Activated CD8-positive, alpha-beta memory T cell treated with anti-CD3 and anti-CD28 coated beads for 48 hours (primary cell): Measurements from ENCODE around the gene TLCD1.
A peak's percentile ranks its signal among the peaks of the same experiment; 100 is the strongest.

Experiments used
- DNase-seq, 3 experiments: peaks; one replicate each; pipeline ENCODE4 v3.0.0-alpha.2; 2020; ENCODE audit warnings: low read depth in 2 of 3, low spot score in 2 of 3

The TLCD1 gene, protein sequence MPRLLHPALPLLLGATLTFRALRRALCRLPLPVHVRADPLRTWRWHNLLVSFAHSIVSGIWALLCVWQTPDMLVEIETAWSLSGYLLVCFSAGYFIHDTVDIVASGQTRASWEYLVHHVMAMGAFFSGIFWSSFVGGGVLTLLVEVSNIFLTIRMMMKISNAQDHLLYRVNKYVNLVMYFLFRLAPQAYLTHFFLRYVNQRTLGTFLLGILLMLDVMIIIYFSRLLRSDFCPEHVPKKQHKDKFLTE

DNA sequence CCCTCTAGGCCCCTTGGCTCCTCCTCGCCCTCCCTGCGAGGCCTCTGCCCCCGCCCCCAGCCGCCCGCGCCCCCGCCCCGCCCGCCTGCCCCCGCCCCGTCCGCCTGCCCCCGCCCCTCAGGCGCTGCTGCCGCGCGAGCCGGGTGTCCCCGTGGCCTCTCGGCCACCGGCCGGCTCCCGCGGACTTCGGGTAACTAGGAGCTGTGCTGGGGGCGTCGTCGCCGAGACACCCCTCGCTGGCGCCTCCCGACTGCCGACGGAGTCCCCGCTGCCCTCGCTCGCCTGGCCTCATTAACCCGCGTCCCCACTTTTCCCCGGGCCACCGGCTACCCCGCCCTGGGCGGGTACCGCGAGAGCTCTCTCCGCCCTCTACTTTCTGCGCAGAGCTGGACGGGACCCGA lies at the start of gene TLCD1:
Gene TLCD1, minus strand, starts transcription at position 8 of the 401 bp plus-strand sequence. CDS start 136 bp downstream, outside the sequence.
- DNase-seq: peak in 1 of 3 experiments; percentile 63

DNA sequence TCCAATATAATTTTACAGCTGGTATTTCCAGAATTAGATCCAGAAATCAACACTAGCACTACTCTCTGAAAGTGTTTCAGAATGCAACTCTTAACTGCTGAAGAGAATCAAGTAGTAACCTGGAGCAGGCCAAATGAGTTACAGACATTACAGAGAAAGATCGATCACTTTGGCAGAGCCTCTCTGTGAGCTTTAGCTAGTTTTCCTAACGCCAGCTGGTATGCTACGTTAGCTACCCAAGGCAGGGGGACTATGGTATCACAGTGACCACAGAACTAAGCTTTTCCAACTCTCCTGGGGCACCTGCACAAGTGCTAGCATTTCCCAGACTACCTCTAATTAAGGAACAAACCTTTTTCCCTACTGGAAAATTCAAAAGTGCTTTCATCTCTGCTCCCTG lies 48.2 kb upstream of the TLCD1 start:
- no peak for DNase-seq

DNA sequence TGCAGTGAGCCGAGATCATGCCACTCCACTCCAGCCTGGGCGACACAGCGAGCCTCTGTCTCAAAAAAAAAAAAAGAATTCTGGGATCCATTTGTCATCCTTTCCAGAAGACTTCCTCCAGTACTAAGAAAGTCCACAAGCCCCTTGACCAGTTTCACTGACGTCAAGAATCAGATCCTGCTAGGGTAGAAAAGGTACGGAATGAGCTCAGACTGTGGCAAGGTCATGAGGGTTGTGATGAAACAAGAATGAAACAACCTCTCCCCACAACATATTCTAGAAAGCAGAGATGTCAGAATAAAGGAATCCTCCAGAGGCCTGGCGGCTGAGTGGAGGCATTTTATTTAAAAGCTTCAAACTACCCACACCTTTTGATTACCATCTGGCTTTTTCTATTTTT lies 47.7 kb upstream of the TLCD1 start:
- DNase-seq: no peak

DNA sequence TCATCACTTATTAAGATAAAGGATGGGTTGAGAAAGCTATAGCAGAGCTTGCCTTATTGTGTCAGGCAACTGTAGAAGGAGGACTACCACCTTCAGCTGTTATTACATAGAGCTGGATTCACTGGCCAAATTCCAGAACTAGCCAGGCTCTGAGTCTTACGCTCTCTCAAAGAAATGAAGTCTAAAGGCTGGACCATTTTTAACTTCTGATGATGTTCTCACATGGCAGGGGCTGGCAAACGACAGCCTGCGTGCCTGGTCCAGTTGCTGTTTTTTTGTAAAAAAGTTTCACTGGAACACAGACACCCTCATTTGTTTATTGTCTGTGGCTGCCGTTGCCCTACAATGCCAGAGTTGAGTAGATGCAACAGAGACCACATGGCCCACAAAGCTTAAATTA lies 39.0 kb upstream of the TLCD1 start:
- no peak for DNase-seq

DNA sequence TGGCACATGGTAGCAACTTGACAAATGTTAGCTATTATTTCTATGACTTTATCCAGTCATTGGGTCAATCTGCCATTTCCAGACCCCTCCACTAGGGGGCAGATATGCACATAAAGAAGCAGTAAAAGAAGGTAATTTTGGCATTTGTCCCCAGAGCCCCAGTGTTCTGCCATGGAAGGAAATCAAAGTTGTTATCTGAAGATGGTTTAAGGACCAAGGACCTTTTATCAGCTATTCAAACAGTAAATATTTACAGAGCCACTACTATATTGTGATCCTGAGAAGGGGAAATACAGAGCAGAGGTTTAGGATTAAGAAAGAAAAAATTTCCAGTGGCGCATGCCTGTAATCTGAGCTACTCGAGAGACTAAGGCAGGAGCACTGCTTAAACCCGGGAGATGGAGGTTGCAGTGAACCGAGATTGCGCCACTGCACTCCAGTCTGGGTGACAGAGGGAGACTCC lies 37.8 kb upstream of the TLCD1 start:
- peak in 1 of 3 experiments; percentile 57 for DNase-seq

DNA sequence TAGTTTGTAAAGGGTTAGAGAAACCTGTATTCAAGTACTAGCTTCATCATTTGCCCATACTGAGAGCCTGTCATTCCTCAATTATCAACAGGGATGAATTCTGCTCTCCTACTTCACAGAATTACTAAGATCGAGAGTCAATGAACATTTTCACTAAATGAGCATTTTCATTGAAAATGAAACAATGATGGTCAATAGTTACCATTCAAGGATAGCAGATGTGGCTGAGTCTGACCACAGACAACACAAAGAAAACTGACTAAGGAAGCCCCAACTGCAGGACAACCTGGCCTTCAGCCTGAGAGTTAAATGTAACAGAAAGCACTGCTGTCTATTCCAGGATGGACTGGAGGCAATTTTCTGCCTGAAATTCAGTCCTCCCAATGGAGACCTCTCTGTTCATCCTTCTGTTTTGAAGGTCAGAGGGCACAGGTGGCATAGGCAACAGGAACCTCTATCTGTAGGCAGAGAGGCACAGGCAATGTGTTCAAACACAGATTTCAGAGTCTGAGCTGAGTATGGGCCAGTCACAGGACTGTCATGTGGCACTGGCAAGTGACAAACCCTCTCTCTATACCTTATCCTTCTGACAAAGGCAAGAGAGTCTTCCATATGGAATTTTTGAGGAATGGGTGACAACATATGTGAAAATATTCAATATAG lies 37.2 kb upstream of the TLCD1 start:
- no peak for DNase-seq

DNA sequence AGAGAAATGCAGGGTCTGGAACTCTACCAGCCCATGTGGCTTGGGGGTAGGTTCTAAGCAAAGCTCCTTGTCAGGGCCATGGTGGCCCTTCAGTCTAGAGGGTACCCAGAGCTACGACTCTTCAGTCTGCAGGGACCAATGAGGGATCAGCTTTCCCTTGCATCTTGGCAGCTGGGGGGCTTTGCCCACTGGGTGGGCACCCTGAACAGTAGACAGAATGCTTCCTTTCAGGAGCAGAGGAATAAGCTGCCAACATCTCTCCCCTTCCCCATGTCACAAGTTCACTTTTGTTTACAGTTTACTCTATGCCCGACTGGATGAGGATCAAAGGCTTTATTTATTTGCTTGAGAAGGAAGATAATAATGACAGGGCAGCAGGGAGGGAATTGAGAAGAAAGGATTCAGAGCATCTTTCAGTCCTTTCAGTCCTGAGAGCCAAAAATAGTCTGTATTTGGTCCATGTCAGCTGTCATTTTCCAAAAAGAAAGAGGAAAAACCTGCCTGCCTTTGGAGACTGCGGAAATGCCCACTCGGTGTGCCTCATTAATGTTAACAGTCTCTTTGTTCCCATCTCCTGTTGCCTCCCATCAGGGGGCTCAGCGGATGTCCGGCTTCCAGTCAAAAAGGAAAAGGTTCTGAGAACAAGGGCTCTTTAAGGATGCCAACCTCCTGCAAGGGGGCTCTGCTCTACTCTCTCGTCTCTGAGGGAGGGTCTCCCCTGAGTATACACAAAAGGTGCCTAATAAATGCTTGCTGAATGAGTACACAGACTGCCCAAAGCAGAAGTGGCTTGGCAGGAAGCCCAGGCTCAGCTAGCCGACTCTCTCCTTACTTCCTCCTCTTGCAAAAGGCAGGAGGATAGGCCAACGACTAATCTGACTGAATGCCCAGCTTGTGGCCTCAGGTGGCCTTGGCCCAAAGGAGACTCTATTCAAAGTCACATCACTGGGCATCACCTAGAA lies 34.8 kb upstream of the TLCD1 start:
- no peak for DNase-seq

DNA sequence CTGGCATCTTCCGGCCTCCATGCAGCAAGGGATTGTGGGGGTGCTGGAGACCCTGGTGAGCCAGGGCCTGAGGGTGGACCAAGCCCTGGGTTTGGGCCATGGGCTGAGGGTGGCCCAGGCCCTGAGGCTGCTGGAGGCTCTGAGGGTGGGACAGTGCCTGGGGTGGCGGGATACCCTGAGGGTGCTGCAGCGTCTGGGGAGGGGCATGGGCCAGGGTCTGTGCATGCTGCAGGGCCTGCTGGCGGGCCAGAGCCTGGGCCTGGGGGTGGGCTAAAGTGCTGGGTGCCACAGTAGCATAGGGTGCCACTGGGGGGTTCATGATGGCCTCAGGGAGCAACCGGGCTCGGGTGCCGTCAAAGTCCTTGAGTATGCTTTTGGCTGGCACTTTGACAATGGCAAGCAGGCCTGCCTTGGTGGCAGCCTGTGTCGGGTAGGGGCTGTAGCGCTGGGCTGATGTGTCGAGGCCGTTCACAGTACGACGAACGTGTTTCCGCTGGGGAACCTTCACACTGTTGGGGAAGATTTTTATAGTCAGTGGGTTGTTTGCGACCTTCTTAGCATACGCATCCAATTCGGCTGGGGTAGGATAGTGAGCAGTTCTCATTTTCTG lies 33.3 kb upstream of the TLCD1 start:
- no peak for DNase-seq

DNA sequence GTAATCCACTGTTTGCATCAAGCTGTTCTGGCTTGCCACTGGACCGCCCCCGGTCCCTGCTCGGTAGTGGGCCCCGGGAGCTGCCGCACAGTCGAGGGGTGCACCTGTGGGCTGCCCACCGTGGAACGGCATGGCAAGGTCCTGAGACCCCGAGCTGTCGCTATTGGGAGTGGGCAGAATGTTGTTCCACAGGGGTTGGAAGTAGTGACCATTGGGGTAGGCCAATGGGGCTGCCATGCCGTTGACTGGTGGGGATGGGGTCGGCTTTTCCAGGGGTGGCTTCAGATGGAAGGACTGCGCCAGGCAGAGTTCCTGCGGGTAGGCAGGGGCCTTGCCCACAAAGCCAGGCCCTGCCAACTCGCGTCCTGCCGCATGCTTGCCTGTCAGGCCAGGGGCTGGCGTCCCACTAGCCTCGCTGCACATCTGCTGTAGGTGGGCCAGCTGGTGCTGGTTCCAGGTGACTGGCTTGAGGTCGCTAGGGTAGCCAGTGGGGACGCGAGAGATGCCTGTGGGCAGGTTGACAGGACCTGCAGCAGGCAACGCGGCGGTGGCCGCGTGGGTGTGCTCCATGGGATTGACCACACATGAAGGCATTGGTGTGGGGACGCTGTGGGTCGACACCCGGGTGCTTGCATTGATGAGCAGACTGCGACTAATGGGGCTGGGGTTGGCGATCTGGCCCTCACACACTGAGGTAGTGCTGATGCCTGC lies 32.5 kb upstream of the TLCD1 start:
- no peak for DNase-seq

DNA sequence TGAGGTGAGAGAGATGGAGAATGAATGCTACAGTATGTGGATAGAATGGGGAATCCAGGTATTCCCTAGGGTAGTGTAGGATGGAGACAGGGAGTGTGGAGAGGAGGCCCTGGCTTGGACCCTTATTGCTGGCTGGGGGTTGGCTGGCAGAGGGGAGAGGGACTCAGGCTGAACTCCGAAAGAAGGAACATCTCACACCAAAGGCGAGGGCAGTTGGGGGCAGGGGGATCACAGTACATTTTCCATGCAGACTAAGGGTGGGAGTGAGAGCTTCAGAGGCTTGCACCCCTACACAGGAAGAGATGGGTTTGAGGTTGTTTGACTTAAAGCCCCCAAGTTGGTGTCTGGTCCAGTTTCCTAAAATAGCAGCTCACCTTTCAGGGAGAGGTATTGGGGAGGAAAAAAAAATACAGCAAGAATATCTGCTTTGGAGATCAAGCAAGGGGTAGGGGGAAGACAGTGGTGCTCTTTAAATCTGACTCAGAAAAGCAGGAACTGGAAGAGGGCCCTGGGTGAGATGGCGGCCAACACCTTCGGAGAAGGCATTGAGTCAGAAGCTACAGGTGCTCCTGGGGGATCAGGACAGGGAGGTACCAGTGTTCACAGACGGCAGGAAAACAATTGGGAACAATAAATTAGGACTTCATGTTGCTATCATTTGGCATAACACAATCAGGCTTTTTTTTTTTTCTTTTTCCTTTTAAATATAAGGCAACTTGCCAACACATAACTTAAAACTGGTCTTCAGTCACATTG lies 30.2 kb upstream of the TLCD1 start:
- no peak for DNase-seq

DNA sequence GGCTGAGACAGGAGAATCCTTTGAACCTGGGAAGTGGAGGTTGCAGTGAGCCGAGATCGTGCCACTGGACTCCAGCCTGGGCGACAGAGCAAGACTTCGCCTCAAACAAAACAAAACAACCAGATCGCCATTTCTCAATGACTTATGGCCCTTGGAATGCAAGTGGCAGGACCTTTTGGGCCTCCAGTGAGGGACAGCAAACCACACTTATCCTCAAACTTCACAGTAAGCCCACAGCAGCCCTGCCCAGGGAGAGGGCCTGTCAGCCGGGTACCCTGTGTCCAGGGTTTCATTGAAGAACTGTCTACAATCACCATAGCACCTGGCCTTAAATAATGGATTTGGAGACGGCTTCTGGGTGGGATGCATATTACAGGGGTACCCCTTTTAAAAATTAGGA lies 29.5 kb upstream of the TLCD1 start:
- DNase-seq: no peak

DNA sequence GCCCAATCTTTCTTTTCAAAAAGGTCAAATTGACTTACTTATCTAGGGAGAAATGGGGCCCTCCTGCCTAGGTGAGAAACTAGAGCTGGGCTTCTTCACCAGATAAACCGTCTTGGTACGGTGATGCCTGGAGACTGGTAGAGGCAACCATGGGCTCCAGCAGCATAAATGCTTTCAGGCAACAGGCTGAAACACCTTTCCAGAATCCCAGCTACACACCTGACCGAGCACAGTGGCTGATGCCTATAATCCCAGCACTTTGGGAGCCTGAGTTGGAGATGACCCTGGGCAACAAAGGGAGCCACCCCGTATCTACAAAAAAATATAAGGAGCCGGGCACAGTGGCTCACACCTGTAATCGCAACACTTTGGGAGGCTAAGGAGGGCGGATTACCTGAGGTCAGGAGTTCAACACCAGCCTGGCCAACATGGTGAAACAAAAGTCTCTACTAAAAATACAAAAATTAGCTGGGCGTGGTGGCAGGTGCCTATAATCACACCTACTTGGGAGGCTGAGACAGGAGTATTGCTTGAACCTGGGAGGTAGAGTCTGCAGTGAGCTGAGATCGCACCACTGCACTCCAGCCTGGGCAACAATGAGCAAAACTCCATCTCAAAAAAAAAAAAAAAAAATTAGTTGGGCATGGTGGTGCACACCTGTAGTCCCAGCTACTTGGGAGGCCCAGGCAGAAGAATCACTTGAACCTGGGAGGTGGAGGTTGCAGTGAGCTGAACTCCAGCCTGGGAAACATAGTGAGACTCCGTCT lies 25.8 kb upstream of the TLCD1 start:
- no peak for DNase-seq

DNA sequence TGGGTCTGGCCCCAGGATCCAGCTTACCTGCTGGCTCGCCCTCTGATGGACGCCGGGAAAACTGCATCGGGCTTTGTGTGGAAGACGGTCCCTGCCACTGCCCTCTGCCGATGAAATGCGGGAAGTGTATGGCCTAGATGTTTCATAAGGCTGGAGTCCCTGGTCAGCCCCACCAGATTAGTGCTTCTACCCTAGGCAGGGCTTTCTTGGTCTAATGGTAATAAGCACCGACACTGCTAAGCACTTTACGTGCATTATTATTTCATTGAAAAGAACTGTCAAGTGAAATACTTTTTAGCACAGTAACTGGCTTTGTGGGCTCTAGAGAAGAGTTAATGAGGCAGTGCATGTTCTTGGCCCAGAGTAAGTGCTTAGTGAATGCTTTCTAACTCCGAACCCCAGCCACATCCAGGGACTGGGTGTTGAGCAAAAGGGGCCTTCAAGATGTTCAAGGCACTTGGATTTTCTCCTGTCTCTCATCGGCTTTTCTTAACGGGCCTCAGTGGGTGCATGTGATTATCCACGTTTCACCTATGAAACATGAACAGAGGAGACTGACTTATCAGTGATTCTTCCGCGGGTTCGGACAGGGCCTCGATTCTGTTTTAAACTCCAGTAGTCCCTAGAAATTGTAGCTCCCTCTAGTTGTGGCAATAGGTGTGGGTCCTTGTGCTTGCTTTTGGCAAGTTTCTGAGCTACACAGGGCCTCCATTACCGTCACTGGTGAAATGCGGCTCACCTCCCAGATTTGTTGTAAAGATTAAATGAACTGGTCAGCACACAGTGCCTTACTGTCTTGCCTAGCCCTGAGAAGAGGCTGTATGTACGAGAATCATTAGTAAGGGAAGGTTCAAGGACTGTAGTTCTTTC lies 24.4 kb upstream of the TLCD1 start:
- peak; percentile 69 to 77 (median 77) for DNase-seq

DNA sequence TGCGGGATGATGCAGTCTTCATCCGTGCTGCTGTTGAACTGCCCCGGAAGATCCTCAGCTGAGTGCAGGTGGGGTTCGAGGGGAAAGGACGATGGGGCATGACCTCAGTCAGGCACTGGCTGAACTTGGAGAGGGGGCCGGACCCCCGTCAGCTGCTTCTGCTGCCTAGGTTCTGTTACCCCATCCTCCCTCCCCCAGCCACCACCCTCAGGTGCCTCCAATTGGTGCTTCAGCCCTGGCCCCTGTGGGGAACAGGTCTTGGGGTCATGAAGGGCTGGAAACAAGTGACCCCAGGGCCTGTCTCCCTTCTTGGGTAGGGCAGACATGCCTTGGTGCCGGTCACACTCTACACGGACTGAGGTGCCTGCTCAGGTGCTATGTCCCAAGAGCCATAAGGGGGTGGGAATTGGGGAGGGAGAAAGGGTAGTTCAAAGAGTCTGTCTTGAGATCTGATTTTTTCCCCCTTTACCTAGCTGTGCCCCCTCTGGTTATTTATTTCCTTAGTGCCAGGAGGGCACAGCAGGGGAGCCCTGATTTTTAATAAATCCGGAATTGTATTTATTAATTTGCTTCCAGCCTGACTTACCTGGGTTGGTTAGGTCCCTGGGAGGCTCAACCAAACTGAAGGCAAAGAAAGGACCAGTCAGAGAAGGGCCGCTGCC lies 23.6 kb upstream of the TLCD1 start:
- no peak for DNase-seq

DNA sequence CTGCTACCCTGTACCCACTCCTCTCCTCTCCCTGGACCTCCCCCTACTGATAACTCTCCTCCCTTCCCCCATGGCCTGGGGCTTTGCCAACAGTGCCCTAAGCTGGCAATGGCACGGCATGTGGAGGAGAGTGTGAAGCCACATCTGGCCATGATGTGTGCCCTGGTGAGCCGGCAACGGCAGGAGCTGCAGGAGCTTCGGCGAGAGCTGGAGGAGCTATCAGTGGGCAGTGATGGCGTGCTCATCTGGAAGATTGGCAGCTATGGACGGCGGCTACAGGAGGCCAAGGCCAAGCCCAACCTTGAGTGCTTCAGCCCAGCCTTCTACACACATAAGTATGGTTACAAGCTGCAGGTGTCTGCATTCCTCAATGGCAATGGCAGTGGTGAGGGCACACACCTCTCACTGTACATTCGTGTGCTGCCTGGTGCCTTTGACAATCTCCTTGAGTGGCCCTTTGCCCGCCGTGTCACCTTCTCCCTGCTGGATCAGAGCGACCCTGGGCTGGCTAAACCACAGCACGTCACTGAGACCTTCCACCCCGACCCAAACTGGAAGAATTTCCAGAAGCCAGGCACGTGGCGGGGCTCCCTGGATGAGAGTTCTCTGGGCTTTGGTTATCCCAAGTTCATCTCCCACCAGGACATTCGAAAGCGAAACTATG lies 23.0 kb upstream of the TLCD1 start:
- DNase-seq: no peak

DNA sequence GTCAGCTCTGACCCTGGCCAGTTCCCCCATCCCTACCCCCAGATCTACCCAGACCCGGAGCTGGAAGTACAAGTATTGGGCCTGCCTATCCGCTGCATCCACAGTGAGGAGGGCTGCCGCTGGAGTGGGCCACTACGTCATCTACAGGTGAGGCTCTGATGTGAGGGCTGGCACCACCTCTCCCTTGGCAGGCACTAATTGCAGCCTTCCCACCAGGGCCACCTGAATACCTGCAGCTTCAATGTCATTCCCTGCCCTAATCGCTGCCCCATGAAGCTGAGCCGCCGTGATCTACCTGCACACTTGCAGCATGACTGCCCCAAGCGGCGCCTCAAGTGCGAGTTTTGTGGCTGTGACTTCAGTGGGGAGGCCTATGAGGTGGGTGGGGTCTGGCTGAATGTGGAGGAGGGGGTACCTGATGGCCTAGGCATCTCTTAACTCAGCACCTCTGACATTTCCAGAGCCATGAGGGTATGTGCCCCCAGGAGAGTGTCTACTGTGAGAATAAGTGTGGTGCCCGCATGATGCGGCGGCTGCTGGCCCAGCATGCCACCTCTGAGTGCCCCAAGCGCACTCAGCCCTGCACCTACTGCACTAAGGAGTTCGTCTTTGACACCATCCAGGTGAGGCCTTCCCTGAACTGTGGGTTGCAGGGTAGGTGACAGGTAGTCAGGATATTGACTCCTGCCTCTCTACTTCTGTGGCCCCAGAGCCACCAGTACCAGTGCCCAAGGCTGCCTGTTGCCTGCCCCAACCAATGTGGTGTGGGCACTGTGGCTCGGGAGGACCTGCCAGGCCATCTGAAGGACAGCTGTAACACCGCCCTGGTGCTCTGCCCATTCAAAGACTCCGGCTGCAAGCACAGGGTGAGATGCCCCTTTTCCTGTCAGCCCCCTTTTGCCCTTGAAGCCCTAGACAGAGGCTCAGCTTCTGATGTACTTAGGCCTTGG lies 22.0 kb upstream of the TLCD1 start:
- no peak for DNase-seq
